Activated CD4-positive, alpha-beta T cell treated with anti-CD3 and anti-CD28 coated beads, Interleukin-2, amount 50 U/mL, for 16 hours (primary cell): ENCODE results near the gene DNMT1.
A peak's percentile ranks its signal among the peaks of the same experiment; 100 is the strongest.

ENCODE experiments used
- DNase-seq: peaks from one replicate; pipeline ENCODE4 v3.0.0-alpha.2; 2020

DNMT1 gene

GRCh38 chr19:10137751-10138682 is 56.7 kb downstream of the DNMT1 start:
- no peak for DNase-seq

- no peak for DNase-seq
Measured at GRCh38 chr19:10136936-10137335, 57.8 kb downstream of the DNMT1 start.

- no peak for DNase-seq
Measured at GRCh38 chr19:10135551-10136334, 59.0 kb downstream of the DNMT1 start.

GRCh38 chr19:10134040-10134439 is 60.7 kb downstream of the DNMT1 start:
- DNase-seq = no peak

- no peak for DNase-seq
Measured at GRCh38 chr19:10133596-10133995, 61.2 kb downstream of the DNMT1 start.

- no peak for DNase-seq
Measured at GRCh38 chr19:10132905-10133304, 61.8 kb downstream of the DNMT1 start.

- no peak for DNase-seq
Measured at GRCh38 chr19:10126213-10126639, 68.5 kb downstream of the DNMT1 start.

GRCh38 chr19:10124429-10124828 is 70.3 kb downstream of the DNMT1 start:
- DNase-seq = no peak

- no peak for DNase-seq
Measured at GRCh38 chr19:10122045-10122444, 72.7 kb downstream of the DNMT1 start.

- no peak for DNase-seq
Measured at GRCh38 chr19:10120538-10121189, 74.1 kb downstream of the DNMT1 start.

- DNase-seq = no peak
Measured at GRCh38 chr19:10118960-10119359, 75.8 kb downstream of the DNMT1 start.

GRCh38 chr19:10116866-10117616 is 77.7 kb downstream of the DNMT1 start:
- DNase-seq = no peak

- no peak for DNase-seq
Measured at GRCh38 chr19:10116085-10116865, 78.5 kb downstream of the DNMT1 start.

GRCh38 chr19:10115392-10116084 is 79.2 kb downstream of the DNMT1 start:
- no peak for DNase-seq

GRCh38 chr19:10114651-10115391 is 79.9 kb downstream of the DNMT1 start:
- peak; percentile 36 for DNase-seq

- DNase-seq = no peak
Measured at GRCh38 chr19:10113964-10114650, 80.6 kb downstream of the DNMT1 start.

- DNase-seq = peak; percentile 30
Measured at GRCh38 chr19:10113592-10113963, 81.2 kb downstream of the DNMT1 start.

- DNase-seq = peak; percentile 78
Measured at GRCh38 chr19:10112895-10113591, 81.7 kb downstream of the DNMT1 start.
